ENCODE results near the gene ADIPOR1.
"Not testable (repeated sequence)": the region's sequence is repeated elsewhere in the genome, so short reads cannot be mapped to it uniquely, and the experiment has no call there.

ADIPOR1 gene

GRCh38 chr1:202941372-202941771 lies 16.7 kb downstream of the ADIPOR1 start:
- in situ Hi-C loops (cut with MboI; ENCODE audit: low sequenced_read_pairs) = no loop called here

GRCh38 chr1:202940561-202940960 lies 17.6 kb downstream of the ADIPOR1 start:
- in situ Hi-C loops (cut with MboI; ENCODE audit: low sequenced_read_pairs) = no loop called here

GRCh38 chr1:202938287-202938925 lies 19.7 kb downstream of the ADIPOR1 start:
- in situ Hi-C loops (cut with MboI; ENCODE audit: low sequenced_read_pairs) = no loop called here

GRCh38 chr1:202936409-202936808 lies 21.7 kb downstream of the ADIPOR1 start:
- in situ Hi-C loops (cut with MboI; ENCODE audit: low sequenced_read_pairs) = not testable (repeated sequence)

GRCh38 chr1:202935844-202936243 lies 22.3 kb downstream of the ADIPOR1 start:
- in situ Hi-C loops (cut with MboI; ENCODE audit: low sequenced_read_pairs) = no loop called here

- in situ Hi-C loops (cut with MboI; ENCODE audit: low sequenced_read_pairs) = no loop called here
Measured at GRCh38 chr1:202934755-202935154, 23.4 kb downstream of the ADIPOR1 start.

GRCh38 chr1:202932476-202932875 lies 25.6 kb downstream of the ADIPOR1 start:
- in situ Hi-C loops (cut with MboI; ENCODE audit: low sequenced_read_pairs) = no loop called here

- in situ Hi-C loops (cut with MboI; ENCODE audit: low sequenced_read_pairs) = no loop called here
Measured at GRCh38 chr1:202926581-202927491, 31.3 kb downstream of the ADIPOR1 start, which contains the start of gene KLHL12. Gene KLHL12, minus strand, starts transcription at chr1:202927234. Its CDS starts 2,072 bp downstream, at chr1:202925162.

GRCh38 chr1:202923533-202923932 lies 34.6 kb downstream of the ADIPOR1 start:
- in situ Hi-C loops (cut with MboI; ENCODE audit: low sequenced_read_pairs) = no loop called here

- in situ Hi-C loops (cut with MboI; ENCODE audit: low sequenced_read_pairs) = no loop called here
Measured at GRCh38 chr1:202919615-202920014, 38.5 kb downstream of the ADIPOR1 start.

- in situ Hi-C loops (cut with MboI; ENCODE audit: low sequenced_read_pairs) = no loop called here
Measured at GRCh38 chr1:202915146-202915545, 43.0 kb downstream of the ADIPOR1 start.

GRCh38 chr1:202912476-202912875 lies 45.6 kb downstream of the ADIPOR1 start:
- in situ Hi-C loops (cut with MboI; ENCODE audit: low sequenced_read_pairs) = not testable (repeated sequence)

- in situ Hi-C loops (cut with MboI; ENCODE audit: low sequenced_read_pairs) = no loop called here
Measured at GRCh38 chr1:202909494-202909893, 48.6 kb downstream of the ADIPOR1 start.

GRCh38 chr1:202908998-202909397 lies 49.1 kb downstream of the ADIPOR1 start:
- in situ Hi-C loops (cut with MboI; ENCODE audit: low sequenced_read_pairs) = no loop called here

- in situ Hi-C loops (cut with MboI; ENCODE audit: low sequenced_read_pairs) = no loop called here
Measured at GRCh38 chr1:202905331-202905730, 52.8 kb downstream of the ADIPOR1 start.

- in situ Hi-C loops (cut with MboI; ENCODE audit: low sequenced_read_pairs) = not testable (repeated sequence)
Measured at GRCh38 chr1:202903808-202904207, 54.3 kb downstream of the ADIPOR1 start.

GRCh38 chr1:202901555-202901954 lies 56.6 kb downstream of the ADIPOR1 start:
- in situ Hi-C loops (cut with MboI; ENCODE audit: low sequenced_read_pairs) = no loop called here

GRCh38 chr1:202892501-202892900 lies 65.6 kb downstream of the ADIPOR1 start:
- in situ Hi-C loops (cut with MboI; ENCODE audit: low sequenced_read_pairs) = no loop called here
